A549 (cell line): ENCODE measurements around the gene C1orf167. TPM values are rescaled to one million over a fixed set of nuclear protein-coding genes. Genes with fewer than 3 reads are reported as not detected.

ENCODE experiments used
- ATAC-seq, 2 experiments: fragments of 200-7000 bp in 1 of 2; fragments of >200 bp in 1 of 2; cut with Nextera tagmentation in 1 of 2; cut with Tn5 transposase in 1 of 2; 3 replicates each; pipeline versions ENCODE4 v1.8.0 to v1.9.1; 2018 to 2020; ENCODE audit warnings: mild to moderate bottlenecking in 1 of 2, moderate library complexity in 1 of 2
- CTCF ChIA-PET: fragments of 300-600 bp; sonication (Branson Sonifier 250); formaldehyde crosslinking; extraction: SDS; loops from one replicate; lab custom pipeline; 2021; ENCODE audit warnings: antibody characterized with exemption, inconsistent platforms; lab: Yijun Ruan, JAX
- POLR2A ChIA-PET: fragments of 350-600 bp; formaldehyde crosslinking; extraction: SDS; loops from one replicate; lab custom pipeline; 2021; ENCODE audit warnings: antibody characterized with exemption, inconsistent platforms; lab: Yijun Ruan, JAX
- DNase-seq, 2 experiments: peaks; one replicate each; pipeline versions ENCODE4 v3.0.0 to v3.0.0-alpha.2; 2011 to 2016; ENCODE audit warnings: low read depth in 1 of 2, low spot score in 1 of 2
- FAIRE-seq: peaks from 2 replicates; lab custom pipeline; 2011; peaks lifted over from hg19 to GRCh38; lab: Jason Lieb, UNC
- H3K27ac ChIP-seq, 2 experiments: fragments of >200 bp; sonication (Bioruptor Twin); formaldehyde crosslinking; 3 replicates each; pipeline ENCODE4 v1.5.1; 2016 to 2017
- H3K4me1 ChIP-seq: fragments of >200 bp; sonication (Bioruptor Twin); formaldehyde crosslinking; 3 replicates; pipeline ENCODE4 v1.6.1; 2016
- H3K4me2 ChIP-seq: fragments of >200 bp; sonication (Bioruptor Twin); formaldehyde crosslinking; 3 replicates; pipeline ENCODE4 v1.6.1; 2016
- H3K4me3 ChIP-seq: fragments of >200 bp; sonication (Bioruptor Twin); formaldehyde crosslinking; 3 replicates; pipeline ENCODE4 v1.5.1; 2016
- H3K9me3 ChIP-seq: fragments of >200 bp; sonication (Bioruptor Twin); formaldehyde crosslinking; 3 replicates; pipeline ENCODE4 v1.6.1; 2016
- BCL3 ChIP-seq: fragments of >200 bp; sonication (Bioruptor Twin); formaldehyde crosslinking; IDR thresholded peaks from 3 replicates; pipeline ENCODE4 v1.6.1; 2016
- CBX8 ChIP-seq: fragments of 200-600 bp; sonication (generic); IDR thresholded peaks from 2 replicates; pipeline ENCODE4 v1.6.1; 2016
- CEBPB ChIP-seq, 2 experiments: fragments of >200 bp in 1 of 2; sonication (Bioruptor Twin) in 1 of 2; formaldehyde crosslinking in 1 of 2; IDR thresholded peaks; 2 replicates each; pipeline ENCODE4 v1.6.1; 2012 to 2016
- ESRRA ChIP-seq: fragments of 150-350 bp; IDR thresholded peaks from 2 replicates; pipeline ENCODE4 v1.6.1; 2014; ENCODE audit warnings: mild to moderate bottlenecking, low read length, borderline replicate concordance
- HOXA7 ChIP-seq: fragments of 250-450 bp; sonication (Bioruptor Pico); IDR thresholded peaks from 2 replicates; pipeline ENCODE4 v1.5.0; 2020; ENCODE audit warnings: mild to moderate bottlenecking, moderate library complexity
- KDM1A ChIP-seq: fragments of 200-600 bp; sonication (generic); IDR thresholded peaks from 2 replicates; pipeline ENCODE4 v1.6.1; 2016; ENCODE audit warnings: low read depth, mild to moderate bottlenecking
- MAFK ChIP-seq: fragments of 450-650 bp; IDR thresholded peaks from 2 replicates; pipeline ENCODE4 v1.6.1; 2014; ENCODE audit not compliant: partially characterized antibody
- MAZ ChIP-seq: fragments of 150-350 bp; IDR thresholded peaks from 2 replicates; pipeline ENCODE4 v1.6.1; 2014; ENCODE audit warnings: antibody characterized with exemption, low read depth, low read length, borderline replicate concordance
- NR3C1 ChIP-seq: fragments of >200 bp; sonication (Bioruptor Twin); formaldehyde crosslinking; IDR thresholded peaks from 3 replicates; pipeline ENCODE4 v1.6.1; 2017
- PBX3 ChIP-seq: IDR thresholded peaks from 2 replicates; pipeline ENCODE4 v1.6.1; 2012
- POLR2AphosphoS2 ChIP-seq: conservative IDR thresholded peaks from 2 replicates; pipeline ENCODE4 v1.6.1; 2012; ENCODE audit warnings: low read length, improper control_type of control experiment, inconsistent platforms
- RAD21 ChIP-seq, 2 experiments: fragments of >200 bp in 1 of 2; sonication (Bioruptor Twin) in 1 of 2; formaldehyde crosslinking in 1 of 2; IDR thresholded peaks in 1 of 2; conservative IDR thresholded peaks in 1 of 2; 2 replicates in 1 of 2; 3 replicates in 1 of 2; pipeline ENCODE4 v1.6.1; 2012 to 2018; ENCODE audit warnings: inconsistent platforms in 1 of 2
- SMC3 ChIP-seq: fragments of >200 bp; sonication (Bioruptor Twin); formaldehyde crosslinking; IDR thresholded peaks from 3 replicates; pipeline ENCODE4 v1.6.1; 2018; ENCODE audit warnings: inconsistent platforms
- USF2 ChIP-seq: fragments of 450-650 bp; IDR thresholded peaks from 2 replicates; pipeline ENCODE4 v1.6.1; 2014; ENCODE audit warnings: antibody characterized with exemption
- ZFP36 ChIP-seq: fragments of 450-650 bp; IDR thresholded peaks from 2 replicates; pipeline ENCODE4 v1.6.1; 2014; ENCODE audit warnings: borderline replicate concordance; ENCODE audit not compliant: partially characterized antibody
- ZSCAN20 ChIP-seq: fragments of 250-450 bp; sonication (Bioruptor Pico); IDR thresholded peaks from 2 replicates; pipeline ENCODE4 v1.8.0; 2022; ENCODE audit warnings: mild to moderate bottlenecking, moderate library complexity
- WGBS: methylation state at CpG from one replicate; pipeline ENCODE4 v1.1.6; 2017; ENCODE audit errors: missing lambda C conversion rate; 5-methylcytosine and 5-hydroxymethylcytosine counted together
- polyA plus RNA-seq, 4 experiments: library from polyadenylated mRNA; depleted of rRNA in 3 of 4; stranded (reverse); fragments of >200 nt; fragmentation: RNase III in 1 of 4; extraction: RNeasy Plus Mini Kit Qiagen cat#74134 plus additional on column Dnase treatment in 1 of 4; gene quantifications; 2 replicates in 3 of 4; 3 replicates in 1 of 4; pipeline ENCODE4 v1.2.3, GENCODE V29; 2011 to 2017
- TF ChIP-seq, protein P1 (sequence below): IDR thresholded peaks from 2 replicates; pipeline ENCODE4 v1.6.1; 2012

The C1orf167 gene
- polyA plus RNA-seq, 2 of the 4 experiments (the other 2 are of a cell fraction): not detected

DNA sequence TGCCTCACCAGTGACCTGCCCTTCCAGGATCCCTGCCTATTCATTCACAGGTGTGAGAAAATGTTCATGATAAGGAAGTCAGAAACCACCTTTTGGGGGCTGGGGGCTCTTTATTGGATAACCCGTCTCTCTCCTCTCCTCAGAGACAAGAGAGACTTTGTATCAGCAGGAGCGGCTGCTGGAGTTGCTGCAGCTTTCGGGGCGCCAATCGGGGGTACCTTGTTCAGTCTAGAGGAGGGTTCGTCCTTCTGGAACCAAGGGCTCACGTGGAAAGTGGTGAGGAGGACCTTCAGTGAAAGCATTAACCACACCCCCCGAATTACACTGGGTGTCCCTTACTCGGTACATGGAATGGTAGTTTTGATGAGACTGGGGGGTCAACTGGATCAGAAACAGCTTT lies 65.0 kb downstream of the C1orf167 start:
- Histone ChIP-seq H3K9me3 (no peaks in the 10 kb centered on the region), H3K4me1 (no peaks in the 10 kb centered on the region), H3K4me3 (no peak overlapping the region), H3K27ac (no peak overlapping the region)
- DNase-seq (no peak), ATAC-seq (no peak)
- 96% methylated on average over 8 of the region's 9 CpGs for WGBS
- no peak for TF ChIP-seq MAZ
- no peak for TF ChIP-seq USF2
- no peak for TF ChIP-seq ESRRA
- no peak for TF ChIP-seq MAFK
- TF ChIP-seq, all 56 proteins: peak for 0
- POLR2A ChIA-PET: no interaction called here
- CTCF ChIA-PET: interaction anchor here (2.6 kb wide), 1 partner anchor 11 kb away, joined by 11 read pairs; no protein-coding TSS in a partner anchor
- no peak overlapping the region for H3K4me2 ChIP-seq
- FAIRE-seq: no peak

DNA sequence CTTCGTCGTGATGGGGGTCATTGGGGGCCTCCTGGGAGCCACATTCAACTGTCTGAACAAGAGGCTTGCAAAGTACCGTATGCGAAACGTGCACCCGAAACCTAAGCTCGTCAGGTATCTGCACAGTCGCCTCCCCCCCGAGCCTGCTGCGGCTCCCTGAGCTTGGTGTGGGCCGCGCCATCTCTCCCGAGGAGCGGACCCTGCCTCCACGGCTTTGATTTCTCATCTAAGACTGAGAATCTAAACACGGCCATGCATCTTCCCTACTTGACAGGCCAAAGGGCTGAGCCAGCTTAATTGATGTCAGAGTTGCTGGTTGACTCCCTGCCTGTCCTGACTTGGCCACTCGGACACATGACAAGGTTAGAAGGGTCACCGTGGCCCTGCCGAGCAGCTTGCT lies 66.5 kb downstream of the C1orf167 start:
- POLR2A ChIA-PET: interaction anchor here (0.6 kb wide), 1 partner anchor 15 kb away, joined by 3 read pairs; no protein-coding TSS in a partner anchor
- no peak for ATAC-seq

DNA sequence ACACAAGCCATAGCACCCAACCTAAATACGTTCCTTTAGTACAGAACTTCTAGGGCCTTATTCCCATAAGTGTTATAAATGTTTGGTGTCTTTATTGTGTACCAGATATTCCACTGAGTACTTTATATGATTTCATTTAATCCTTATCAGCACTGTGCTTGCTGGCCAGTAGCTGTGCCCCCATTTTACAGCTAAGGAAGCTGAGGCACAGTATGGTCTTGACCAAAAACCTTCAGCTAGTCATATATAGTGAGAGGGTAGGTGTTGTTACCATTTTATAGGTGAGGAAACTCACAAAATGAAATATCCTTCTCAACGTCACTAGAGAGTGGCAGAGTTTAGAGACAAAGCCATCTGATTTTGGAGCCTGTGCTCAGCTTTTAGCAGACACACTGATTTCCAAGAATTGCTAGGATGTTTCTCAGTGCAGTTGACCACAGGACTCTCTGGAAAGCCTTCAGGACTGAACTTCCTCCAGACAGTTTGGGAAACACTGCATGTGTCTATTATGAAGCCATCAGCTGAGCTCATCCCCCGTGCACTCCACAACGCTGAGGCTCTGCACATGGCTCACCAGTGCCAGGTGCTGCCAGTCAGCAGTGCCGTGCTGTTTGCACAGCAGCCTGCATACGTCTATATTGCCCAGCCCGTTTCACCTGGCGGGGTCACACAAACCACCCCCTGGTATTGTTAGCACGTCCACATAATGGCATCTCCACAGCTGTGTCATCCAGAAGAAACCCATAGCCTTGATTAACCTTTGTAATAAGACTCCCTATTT lies 70.1 kb downstream of the C1orf167 start:
- Histone ChIP-seq H3K27ac (no peak overlapping the region), H3K4me3 (no peak overlapping the region), H3K9me3 (no peaks in the 10 kb centered on the region), H3K4me1 (no peaks in the 10 kb centered on the region), H3K4me2 (no peak overlapping the region)
- POLR2A ChIA-PET: no interaction called here
- DNase-seq: no peak
- ATAC-seq: no peak
- no peak for FAIRE-seq
- WGBS: 82% methylated on average over 9 of the region's 9 CpGs
- TF ChIP-seq ZSCAN20 (CRISPR knock-in tag): no peak
- TF ChIP-seq POLR2AphosphoS2: no peak
- CTCF ChIA-PET: interaction anchor here (1.0 to 1.3 kb wide), 3 partner anchors 9 to 60 kb away, joined by 3 to 4 read pairs (median 3); no protein-coding TSS in a partner anchor

More for the DNA sequence above, 66.5 kb downstream of the C1orf167 start:
- no peak overlapping the region for H3K4me2 ChIP-seq
- H3K27ac ChIP-seq: no peak overlapping the region
- TF ChIP-seq HOXA7 (CRISPR knock-in tag) (no peak), BCL3 (no peak), KDM1A (no peak), ZSCAN20 (CRISPR knock-in tag) (no peak), NR3C1 (no peak), ZFP36 (no peak), PBX3 (no peak), SMC3 (no peak), RAD21 (conservative IDR thresholded peaks at IDR 0.05 in 1 of 2, IDR thresholded peaks at IDR 0.05 in 1 of 2) (no peak), CEBPB (IDR thresholded peaks at IDR 0.05) (no peak), CBX8 (no peak), MAFK (no peak)
- TF ChIP-seq, protein P1, sequence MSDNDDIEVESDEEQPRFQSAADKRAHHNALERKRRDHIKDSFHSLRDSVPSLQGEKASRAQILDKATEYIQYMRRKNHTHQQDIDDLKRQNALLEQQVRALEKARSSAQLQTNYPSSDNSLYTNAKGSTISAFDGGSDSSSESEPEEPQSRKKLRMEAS: no peak
- CTCF ChIA-PET: interaction anchor here (0.6 to 2.6 kb wide), 3 partner anchors 9 to 16 kb away, joined by 3 to 11 read pairs (median 5); no protein-coding TSS in a partner anchor
- no peaks in the 10 kb centered on the region for H3K9me3 ChIP-seq
- FAIRE-seq (no peak), DNase-seq (no peak)
- H3K4me1 ChIP-seq: no peaks in the 10 kb centered on the region
- 97% methylated on average over 13 of the region's 19 CpGs for WGBS
- H3K4me3 ChIP-seq: no peak overlapping the region
